GM18498 (cell line): ENCODE data around the gene NCKAP5.

Experiments
- ATAC-seq: cut with Tn5 transposase; IDR thresholded peaks from one replicate; pipeline ENCODE4 v1.9.1; 2021; ENCODE audit warnings: mild to moderate bottlenecking, moderate library complexity; ENCODE audit not compliant: unreplicated experiment

Gene NCKAP5

DNA sequence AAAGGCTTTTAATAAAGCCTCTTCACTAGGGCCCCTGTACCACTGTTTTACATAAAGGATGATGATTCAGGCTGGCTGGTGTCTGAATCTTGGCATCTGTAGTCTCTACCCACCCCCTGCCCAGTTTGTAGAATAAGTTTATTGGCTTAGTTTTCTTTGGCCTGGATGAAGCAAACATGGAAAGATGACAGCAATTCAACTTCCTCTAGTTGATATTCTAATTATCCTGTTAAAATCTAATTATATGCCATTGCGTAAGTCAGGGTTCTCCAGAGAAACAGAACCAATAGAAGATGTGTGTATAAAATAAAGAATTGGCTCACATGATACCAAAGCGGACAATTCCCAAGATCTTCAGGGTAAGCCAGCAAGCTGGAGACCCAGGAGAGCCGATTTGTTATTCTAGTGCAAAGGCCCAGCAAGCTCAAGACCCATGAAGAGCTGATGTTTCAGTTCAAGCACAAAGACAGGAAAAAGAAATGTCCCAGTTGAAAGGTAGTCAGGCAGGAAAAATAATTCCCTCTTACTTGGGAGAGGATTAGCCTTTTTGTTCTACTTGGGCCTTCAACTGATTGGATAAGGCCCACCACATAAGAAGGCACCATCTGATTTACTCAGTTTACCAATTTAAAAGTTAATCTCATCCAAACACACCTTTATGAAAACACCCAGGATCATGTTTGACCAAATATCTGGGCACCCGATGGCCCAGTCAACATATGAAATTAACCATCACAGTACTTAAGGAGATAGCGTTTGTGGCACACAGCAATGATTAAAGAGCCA, 815.6 kb downstream of the NCKAP5 start:
- ATAC-seq = no peak

DNA sequence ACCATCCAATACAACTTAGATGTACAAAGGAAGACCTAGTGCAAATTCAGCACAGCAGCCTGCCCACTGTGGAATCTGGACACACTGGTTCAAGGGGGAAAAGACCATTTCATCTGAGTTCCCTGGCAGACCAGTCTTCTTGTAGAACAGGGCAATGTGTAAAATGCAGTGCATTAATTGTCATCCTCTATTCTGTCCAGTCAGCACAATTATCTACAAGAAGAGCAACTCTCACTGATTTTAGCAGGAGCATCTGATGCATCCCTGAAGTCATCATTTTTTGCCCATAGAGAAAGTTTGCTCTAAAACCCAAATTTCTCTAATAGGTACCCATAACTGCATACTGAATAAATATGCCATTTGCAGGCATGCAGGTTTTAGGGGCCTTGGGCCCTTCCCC, 816.4 kb downstream of the NCKAP5 start:
- no peak for ATAC-seq

DNA sequence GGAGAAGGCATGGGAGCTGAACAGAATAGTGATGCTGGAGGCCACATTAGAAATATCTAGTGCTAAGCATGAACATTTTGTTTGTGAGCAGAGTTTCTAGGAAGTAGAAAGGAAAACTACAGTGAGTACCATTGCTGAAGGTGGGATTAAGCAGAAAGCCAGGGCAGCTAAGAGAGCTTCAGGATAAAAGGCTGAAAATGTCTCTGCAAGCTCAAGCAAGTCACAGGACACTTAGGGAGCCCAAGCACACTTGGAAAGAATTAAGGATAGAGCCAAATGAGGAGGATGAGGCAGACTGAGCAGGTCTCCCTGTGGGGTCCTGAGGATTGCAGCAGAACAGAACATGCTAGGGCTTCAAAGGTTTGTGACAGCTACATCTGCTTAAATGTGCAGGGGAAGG, 817.7 kb downstream of the NCKAP5 start:
- no peak for ATAC-seq

- peak; percentile 88 for ATAC-seq
Measured at GRCh38 chr2:132747046-132747445, 821.2 kb downstream of the NCKAP5 start.

DNA sequence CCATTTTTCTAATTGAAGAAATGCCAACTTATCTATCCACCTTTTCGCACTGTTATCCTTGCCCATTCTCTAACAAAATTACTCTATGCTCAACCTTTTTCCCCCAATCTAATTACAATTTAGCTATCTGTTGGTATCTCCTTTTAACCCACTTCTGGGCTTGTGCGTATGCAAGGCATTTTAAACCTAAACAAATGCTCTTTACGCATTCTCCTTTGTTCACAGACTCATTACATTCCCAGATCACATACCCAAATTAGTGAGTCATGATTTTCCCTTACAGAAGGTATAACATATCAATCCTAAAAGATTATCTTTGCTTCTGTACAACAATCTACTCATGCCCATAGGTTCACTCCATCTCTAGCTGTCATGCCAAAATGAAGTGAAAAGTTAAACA, 826.5 kb downstream of the NCKAP5 start:
- no peak for ATAC-seq

GRCh38 chr2:132740081-132740720, 828.1 kb downstream of the NCKAP5 start:
- no peak for ATAC-seq

DNA sequence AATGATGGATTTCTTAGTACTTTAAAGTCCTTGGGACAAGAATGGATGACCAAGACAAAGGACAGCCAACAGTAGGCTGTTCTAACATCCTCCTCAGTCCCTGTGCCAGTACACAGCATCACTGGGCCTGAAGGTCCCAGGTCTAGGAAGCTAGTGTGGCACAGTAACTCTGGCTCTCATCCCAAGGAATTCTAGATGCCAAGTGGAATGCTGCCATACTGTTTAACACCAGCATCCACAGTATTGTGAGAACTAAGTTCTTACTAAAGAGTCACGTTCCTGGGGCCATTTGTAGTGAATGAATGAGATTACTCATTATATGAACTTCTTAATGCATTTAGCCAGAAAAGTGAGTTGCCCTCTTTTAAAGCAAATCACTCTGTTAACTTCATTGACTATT, 830.0 kb downstream of the NCKAP5 start:
- no peak for ATAC-seq

- no peak for ATAC-seq
Measured at GRCh38 chr2:132736059-132736458, 832.2 kb downstream of the NCKAP5 start.

DNA sequence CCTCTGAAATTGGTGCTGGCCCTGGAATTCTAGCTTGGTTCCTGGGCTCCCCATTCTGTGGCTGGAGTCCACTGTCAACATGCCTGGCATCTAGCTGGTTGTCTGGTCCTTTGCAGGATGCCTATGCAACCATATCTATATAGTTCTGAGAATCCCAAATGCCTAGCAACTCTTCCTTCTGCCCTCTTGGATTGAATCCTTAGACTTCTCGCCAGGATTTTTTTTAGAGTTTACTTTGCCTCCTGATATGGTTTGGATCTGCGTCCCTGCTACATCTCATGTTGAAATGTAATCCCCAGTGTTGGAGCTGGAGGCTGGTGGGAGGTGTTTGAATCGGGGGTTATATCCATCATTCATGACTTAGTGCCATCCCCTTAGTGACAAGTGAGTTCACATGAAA, 833.3 kb downstream of the NCKAP5 start:
- no peak for ATAC-seq

DNA sequence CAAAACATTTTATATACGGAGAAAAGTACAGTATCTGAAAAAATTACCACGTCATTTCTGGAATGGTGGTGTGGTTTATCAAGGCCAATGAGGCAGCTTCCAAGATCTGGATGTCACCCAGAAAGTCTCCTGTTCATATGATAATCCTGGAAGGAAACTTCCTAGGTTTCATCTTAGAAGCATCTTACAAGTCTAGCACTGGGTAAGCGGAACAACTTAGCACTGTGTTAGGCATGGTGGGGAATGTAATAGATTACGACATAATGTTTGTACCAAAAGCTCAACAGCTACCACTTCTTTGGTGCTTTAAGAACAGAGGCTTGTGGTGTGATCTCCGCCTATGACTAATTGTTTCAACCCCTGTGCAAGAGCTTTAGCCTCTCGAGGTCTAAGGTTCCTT, 835.2 kb downstream of the NCKAP5 start:
- ATAC-seq = no peak

DNA sequence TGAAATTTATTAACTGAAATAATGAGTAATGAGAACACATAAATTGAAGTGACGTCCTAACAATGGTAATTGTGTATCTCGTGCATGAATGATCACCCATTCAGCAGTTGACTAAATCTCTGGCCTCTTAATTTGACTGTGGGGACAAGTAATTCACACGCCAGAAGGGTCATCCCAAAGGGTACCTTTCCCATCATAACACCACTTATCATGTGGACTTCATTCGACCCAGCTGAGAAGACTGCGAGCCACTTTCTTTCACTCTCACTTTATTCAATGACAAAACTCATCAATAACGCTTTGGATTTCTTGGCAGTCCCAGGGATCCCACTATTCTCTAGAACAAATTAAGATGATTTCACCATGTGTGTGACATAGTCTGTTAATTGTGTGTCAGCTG, 835.6 kb downstream of the NCKAP5 start:
- ATAC-seq = no peak

GRCh38 chr2:132731441-132731840, 836.8 kb downstream of the NCKAP5 start:
- no peak for ATAC-seq

DNA sequence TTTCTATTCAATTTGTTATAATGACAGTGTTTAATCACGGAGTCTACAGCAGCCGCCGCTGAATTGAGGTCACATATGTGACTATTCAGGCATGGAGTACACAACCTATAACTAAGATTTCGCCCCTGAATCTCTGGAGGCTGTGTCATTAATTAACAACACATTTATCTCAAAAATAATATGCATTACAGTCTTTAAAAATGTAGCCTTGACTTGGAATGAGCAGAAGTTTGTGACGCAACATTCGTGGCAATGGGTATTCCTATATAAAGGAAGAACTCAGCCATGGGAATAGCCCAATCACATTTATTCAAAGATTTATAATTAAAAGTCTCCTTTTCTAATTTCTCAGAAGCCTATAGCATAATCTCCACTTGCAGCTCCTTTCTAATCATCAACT, 837.7 kb downstream of the NCKAP5 start:
- ATAC-seq = no peak

GRCh38 chr2:132729522-132729921, 838.7 kb downstream of the NCKAP5 start:
- no peak for ATAC-seq

DNA sequence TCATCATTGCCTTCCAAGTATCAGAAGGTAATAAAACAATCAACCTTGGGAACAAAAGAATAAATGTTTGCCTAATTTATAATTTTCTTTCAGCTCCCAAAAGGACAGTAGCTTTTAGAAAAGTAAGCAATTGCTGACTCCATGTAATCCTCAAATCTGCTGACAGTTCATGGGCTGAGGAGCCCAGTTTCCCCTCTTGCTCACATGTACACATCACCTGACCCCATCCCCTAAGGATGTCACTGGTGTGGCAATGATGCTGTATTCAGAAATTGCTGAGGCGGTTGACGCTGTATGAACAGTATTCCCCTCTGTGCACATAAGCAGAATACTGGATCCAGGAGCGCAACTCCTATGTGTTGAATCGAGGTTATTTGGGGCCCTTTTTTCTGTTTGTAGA, 842.1 kb downstream of the NCKAP5 start:
- ATAC-seq = no peak

DNA sequence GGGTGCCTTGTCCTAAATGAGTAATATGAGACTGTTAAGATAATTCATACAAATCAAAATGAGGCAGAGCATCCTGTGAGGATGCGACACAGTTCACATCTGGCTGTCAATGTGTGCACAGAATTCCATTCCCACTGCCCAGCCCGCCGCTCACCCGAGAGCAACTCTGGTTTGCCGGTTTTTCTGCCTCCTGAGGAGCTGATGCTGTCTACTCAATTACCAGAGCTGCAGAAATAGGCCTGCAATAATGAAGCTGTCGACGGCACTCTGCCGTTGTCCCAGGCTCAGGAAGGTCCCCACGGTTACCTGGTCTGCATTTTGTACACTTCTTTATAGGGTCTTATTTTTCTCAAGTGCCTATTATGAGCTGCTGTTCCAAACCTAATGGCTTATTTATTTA, 842.5 kb downstream of the NCKAP5 start:
- ATAC-seq = no peak

GRCh38 chr2:132725148-132725547, 843.1 kb downstream of the NCKAP5 start:
- no peak for ATAC-seq

DNA sequence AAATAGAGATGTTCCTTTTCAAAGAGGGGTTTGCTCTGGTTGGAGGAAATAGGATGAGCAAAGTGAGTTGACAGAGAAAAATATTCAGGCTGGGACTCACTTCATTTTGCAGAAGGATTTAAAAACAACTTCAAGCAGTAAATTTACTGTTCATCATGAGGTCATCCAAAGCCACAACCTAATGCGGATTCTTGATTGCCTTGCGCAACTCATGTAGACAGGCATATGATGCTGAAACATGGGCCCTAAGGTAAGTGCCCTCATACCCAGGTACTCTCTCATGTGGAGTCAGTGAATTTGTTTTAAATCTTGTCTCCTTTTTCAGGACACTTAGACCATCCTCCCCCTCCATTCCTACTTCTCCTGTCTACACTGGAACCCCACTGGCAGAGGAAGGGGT, 846.3 kb downstream of the NCKAP5 start:
- no peak for ATAC-seq

- no peak for ATAC-seq
Measured at GRCh38 chr2:132720393-132720792, 847.9 kb downstream of the NCKAP5 start.

- ATAC-seq = no peak
Measured at GRCh38 chr2:132719480-132719879, 848.8 kb downstream of the NCKAP5 start.

- no peak for ATAC-seq
Measured at GRCh38 chr2:132716954-132717353, 851.3 kb downstream of the NCKAP5 start.
